Prostate gland (tissue), 2 donors: Measurements from ENCODE around the gene ZNF195.

ENCODE experiments used
- POLR2A ChIP-seq: fragments of 450-650 bp; IDR thresholded peaks from one replicate; pipeline ENCODE4 v1.6.1; 2016; ENCODE audit warnings: antibody characterized with exemption, mild to moderate bottlenecking
- POLR2AphosphoS5 ChIP-seq: sonication (generic); formaldehyde crosslinking; IDR thresholded peaks from one replicate; pipeline ENCODE4 v1.6.1; 2017; ENCODE audit warnings: antibody characterized with exemption
- TF ChIP-seq, protein P1 (sequence below), 4 experiments: fragments of 200-600 bp in 2 of 4; fragments of 450-650 bp in 2 of 4; sonication (generic) in 2 of 4; IDR thresholded peaks; 1 replicate in 3 of 4; 2 replicates in 1 of 4; pipeline ENCODE4 v1.5.1; 2016 to 2019; ENCODE audit warnings: antibody characterized with exemption in 4 of 4, mild to moderate bottlenecking in 2 of 4, moderate library complexity in 2 of 4

DNA sequence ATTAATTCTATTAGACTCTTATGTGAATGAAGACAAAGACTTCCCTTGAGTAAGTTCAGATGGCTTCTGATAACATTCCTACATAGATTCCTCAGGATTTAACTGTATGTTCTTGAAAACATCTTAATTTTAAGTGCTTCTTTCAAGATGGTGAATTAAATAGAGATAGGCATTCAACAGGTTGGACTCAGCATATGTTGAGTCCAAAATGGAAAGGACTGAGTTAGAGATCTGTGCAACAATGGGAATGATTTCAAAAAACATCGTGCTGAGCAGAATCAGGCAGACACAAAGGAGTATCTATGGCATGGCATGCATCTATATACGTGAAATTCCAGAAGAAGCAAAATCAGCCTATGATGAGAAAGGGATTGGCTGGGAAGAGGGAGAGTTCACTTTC lies 36.2 kb downstream of the ZNF195 start:
- TF ChIP-seq, protein P1, sequence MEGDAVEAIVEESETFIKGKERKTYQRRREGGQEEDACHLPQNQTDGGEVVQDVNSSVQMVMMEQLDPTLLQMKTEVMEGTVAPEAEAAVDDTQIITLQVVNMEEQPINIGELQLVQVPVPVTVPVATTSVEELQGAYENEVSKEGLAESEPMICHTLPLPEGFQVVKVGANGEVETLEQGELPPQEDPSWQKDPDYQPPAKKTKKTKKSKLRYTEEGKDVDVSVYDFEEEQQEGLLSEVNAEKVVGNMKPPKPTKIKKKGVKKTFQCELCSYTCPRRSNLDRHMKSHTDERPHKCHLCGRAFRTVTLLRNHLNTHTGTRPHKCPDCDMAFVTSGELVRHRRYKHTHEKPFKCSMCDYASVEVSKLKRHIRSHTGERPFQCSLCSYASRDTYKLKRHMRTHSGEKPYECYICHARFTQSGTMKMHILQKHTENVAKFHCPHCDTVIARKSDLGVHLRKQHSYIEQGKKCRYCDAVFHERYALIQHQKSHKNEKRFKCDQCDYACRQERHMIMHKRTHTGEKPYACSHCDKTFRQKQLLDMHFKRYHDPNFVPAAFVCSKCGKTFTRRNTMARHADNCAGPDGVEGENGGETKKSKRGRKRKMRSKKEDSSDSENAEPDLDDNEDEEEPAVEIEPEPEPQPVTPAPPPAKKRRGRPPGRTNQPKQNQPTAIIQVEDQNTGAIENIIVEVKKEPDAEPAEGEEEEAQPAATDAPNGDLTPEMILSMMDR (IDR thresholded peaks at IDR 0.05): no peak
- TF ChIP-seq POLR2A (no peak), POLR2AphosphoS5 (no peak)
